GM12878 (cell line): ENCODE data around the gene MARCHF9. TPM values are rescaled to one million over a fixed set of nuclear protein-coding genes. Genes with fewer than 3 reads are reported as not detected.

Experiments used
- BCL3 ChIP-seq: IDR thresholded peaks from 2 replicates; pipeline ENCODE4 v1.6.1; 2011; ENCODE audit warnings: borderline replicate concordance, low read depth, mild to moderate bottlenecking, moderate library complexity, low read length; ENCODE audit not compliant: insufficient read depth, poor library complexity, severe bottlenecking
- BRCA1 ChIP-seq: IDR thresholded peaks from 2 replicates; pipeline ENCODE4 v1.6.1; 2011; ENCODE audit warnings: low read depth, low read length, improper control_type of control experiment
- CEBPB ChIP-seq, 2 experiments: fragments of 150-350 bp in 1 of 2; IDR thresholded peaks; 2 replicates each; pipeline ENCODE4 v1.6.1; 2012 to 2014; ENCODE audit warnings: low read depth in 2 of 2, low read length in 2 of 2, borderline replicate concordance in 1 of 2, inconsistent platforms in 1 of 2
- DPF2 ChIP-seq: fragments of 450-650 bp; IDR thresholded peaks from 2 replicates; pipeline ENCODE4 v1.6.1; 2017; ENCODE audit warnings: mild to moderate bottlenecking
- EP300 ChIP-seq, 2 experiments: fragments of 150-350 bp in 1 of 2; IDR thresholded peaks; 2 replicates each; pipeline ENCODE4 v1.6.1; 2011 to 2012; ENCODE audit warnings: low read depth in 2 of 2, low read length in 2 of 2, borderline replicate concordance in 1 of 2, improper control_type of control experiment in 1 of 2, inconsistent platforms in 1 of 2; ENCODE audit not compliant: control insufficient read depth in 1 of 2
- FOS ChIP-seq: IDR thresholded peaks from 3 replicates; pipeline ENCODE4 v1.6.1; 2011; ENCODE audit warnings: borderline replicate concordance; ENCODE audit not compliant: insufficient read length; ENCODE audit errors: extremely low read depth
- GABPA ChIP-seq: IDR thresholded peaks from 2 replicates; pipeline ENCODE4 v1.6.1; 2014; ENCODE audit warnings: antibody characterized with exemption, low read depth, mild to moderate bottlenecking, inconsistent platforms
- HDGF ChIP-seq: fragments of 450-650 bp; IDR thresholded peaks from 2 replicates; pipeline ENCODE4 v1.6.1; 2016; ENCODE audit warnings: antibody characterized with exemption
- KLF5 ChIP-seq: fragments of 450-650 bp; IDR thresholded peaks from 2 replicates; pipeline ENCODE4 v1.6.1; 2014; ENCODE audit warnings: mild to moderate bottlenecking; ENCODE audit not compliant: partially characterized antibody
- PML ChIP-seq: IDR thresholded peaks from 2 replicates; pipeline ENCODE4 v1.6.1; 2012; ENCODE audit warnings: low read length, inconsistent platforms
- POLR2A ChIP-seq: IDR thresholded peaks from 2 replicates; pipeline ENCODE4 v1.6.1; 2011; ENCODE audit warnings: low read depth, mild to moderate bottlenecking, low read length
- RB1 ChIP-seq: fragments of 450-650 bp; formaldehyde crosslinking; IDR thresholded peaks from 2 replicates; pipeline ENCODE4 v1.6.1; 2017; ENCODE audit warnings: mild to moderate bottlenecking, borderline replicate concordance
- RUNX3 ChIP-seq: IDR thresholded peaks from 2 replicates; pipeline ENCODE4 v1.6.1; 2012; ENCODE audit warnings: low read length, inconsistent platforms
- TCF7 ChIP-seq: IDR thresholded peaks from 2 replicates; pipeline ENCODE4 v1.6.1; 2014; ENCODE audit warnings: antibody characterized with exemption, borderline replicate concordance
- ZNF217 ChIP-seq: fragments of 450-650 bp; IDR thresholded peaks from 2 replicates; pipeline ENCODE4 v1.6.1; 2017; ENCODE audit warnings: antibody characterized with exemption, mild to moderate bottlenecking
- ZNF274 ChIP-seq: IDR thresholded peaks from one replicate; pipeline ENCODE4 v1.8.0; 2011; ENCODE audit not compliant: insufficient read length, insufficient read depth
- ZSCAN29 ChIP-seq: fragments of 450-650 bp; IDR thresholded peaks from 2 replicates; pipeline ENCODE4 v1.6.1; 2017; ENCODE audit warnings: mild to moderate bottlenecking, moderate library complexity
- polyA plus RNA-seq, 11 experiments: library from polyadenylated mRNA; depleted of rRNA in 4 of 11; unstranded in 6 of 11; stranded (reverse) in 5 of 11; fragments of >200 nt; fragmentation: Nextera tagmentation in 4 of 11; fragmentation: Illumina TruSeq in 1 of 11; extraction: Ambion mirVana in 4 of 11; extraction: Trizol in 1 of 11; gene quantifications; 1 replicate in 1 of 11; 2 replicates in 10 of 11; pipeline versions ENCODE4 v1.2.1 to v1.2.3, GENCODE V29; 2011 to 2016; ENCODE audit warnings: inconsistent platforms in 2 of 11, missing spikeins in 2 of 11, low read depth in 1 of 11
- total RNA-seq, 4 experiments: library from RNA; depleted of rRNA in 3 of 4; stranded (reverse); fragments of >200 nt in 3 of 4; fragmentation: Illumina TruSeq in 1 of 4; extraction: Trizol in 1 of 4; gene quantifications; 2 replicates each; pipeline versions ENCODE4 v1.2.1 to v1.2.3, GENCODE V29; 2013 to 2021
- TF ChIP-seq, protein P1 (sequence below): fragments of 450-650 bp; formaldehyde crosslinking; IDR thresholded peaks from 2 replicates; pipeline ENCODE4 v1.4.0; 2022; ENCODE audit warnings: mild to moderate bottlenecking, moderate library complexity
- TF ChIP-seq, protein P2 (sequence below): fragments of 450-650 bp; conservative IDR thresholded peaks from 2 replicates; pipeline ENCODE4 v1.6.1; 2017; ENCODE audit warnings: mild to moderate bottlenecking, moderate library complexity
- TF ChIP-seq, protein P3 (sequence below): fragments of 450-650 bp; IDR thresholded peaks from 2 replicates; pipeline ENCODE4 v1.6.1; 2017; ENCODE audit warnings: antibody characterized with exemption, mild to moderate bottlenecking, moderate library complexity
- TF ChIP-seq, protein P4 (sequence below): IDR thresholded peaks from 2 replicates; pipeline ENCODE4 v1.6.1; 2012; ENCODE audit warnings: low read depth, low read length, improper control_type of control experiment

The MARCHF9 gene
- total and polyA plus RNA-seq, 10 of the 15 experiments (the other 5 are each of a cell fraction or from before 2014, with no cell fraction given) = 2.4 to 29.3 (median 13.0) TPM

DNA sequence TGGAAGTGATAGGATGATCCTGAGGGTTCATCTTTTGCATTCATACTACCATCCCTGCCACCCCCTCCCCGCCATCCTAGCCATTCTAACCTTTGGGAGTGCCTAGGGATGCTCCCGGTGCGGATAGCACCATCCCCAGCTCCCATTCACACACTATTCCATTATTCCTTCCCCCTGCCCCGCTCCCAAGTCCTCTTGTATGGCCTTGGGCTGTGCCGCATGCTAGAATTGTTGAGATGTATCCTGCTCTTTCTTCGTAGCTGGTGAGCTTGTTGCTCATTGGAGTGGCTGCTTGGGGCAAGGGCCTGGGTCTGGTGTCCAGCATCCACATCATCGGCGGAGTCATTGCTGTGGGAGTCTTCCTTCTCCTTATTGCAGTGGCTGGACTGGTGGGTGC is 9.4 kb upstream of the MARCHF9 start (continued):
- TF ChIP-seq, protein P1, sequence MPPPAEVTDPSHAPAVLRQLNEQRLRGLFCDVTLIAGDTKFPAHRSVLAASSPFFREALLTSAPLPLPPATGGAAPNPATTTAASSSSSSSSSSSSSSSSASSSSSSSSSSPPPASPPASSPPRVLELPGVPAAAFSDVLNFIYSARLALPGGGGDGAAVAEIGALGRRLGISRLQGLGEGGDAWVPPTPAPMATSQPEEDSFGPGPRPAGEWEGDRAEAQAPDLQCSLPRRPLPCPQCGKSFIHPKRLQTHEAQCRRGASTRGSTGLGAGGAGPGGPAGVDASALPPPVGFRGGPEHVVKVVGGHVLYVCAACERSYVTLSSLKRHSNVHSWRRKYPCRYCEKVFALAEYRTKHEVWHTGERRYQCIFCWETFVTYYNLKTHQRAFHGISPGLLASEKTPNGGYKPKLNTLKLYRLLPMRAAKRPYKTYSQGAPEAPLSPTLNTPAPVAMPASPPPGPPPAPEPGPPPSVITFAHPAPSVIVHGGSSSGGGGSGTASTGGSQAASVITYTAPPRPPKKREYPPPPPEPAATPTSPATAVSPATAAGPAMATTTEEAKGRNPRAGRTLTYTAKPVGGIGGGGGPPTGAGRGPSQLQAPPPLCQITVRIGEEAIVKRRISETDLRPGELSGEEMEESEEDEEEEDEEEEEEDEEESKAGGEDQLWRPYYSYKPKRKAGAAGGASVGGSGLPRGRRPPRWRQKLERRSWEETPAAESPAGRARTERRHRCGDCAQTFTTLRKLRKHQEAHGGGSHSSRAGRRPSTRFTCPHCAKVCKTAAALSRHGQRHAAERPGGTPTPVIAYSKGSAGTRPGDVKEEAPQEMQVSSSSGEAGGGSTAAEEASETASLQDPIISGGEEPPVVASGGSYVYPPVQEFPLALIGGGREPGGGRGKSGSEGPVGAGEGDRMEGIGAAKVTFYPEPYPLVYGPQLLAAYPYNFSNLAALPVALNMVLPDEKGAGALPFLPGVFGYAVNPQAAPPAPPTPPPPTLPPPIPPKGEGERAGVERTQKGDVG (CRISPR knock-in tag) = no peak
- TF ChIP-seq ZSCAN29 (no peak), POLR2A (peak; percentile 41; the same call in 1 of the 2 replicates), PML (peak; percentile 62; the same call in 1 of the 2 replicates), KLF5 (no peak), ZNF274 (no peak), DPF2 (no peak), TCF7 (no peak), BCL3 (peak; percentile 21), BRCA1 (no peak), CEBPB (IDR thresholded peaks at IDR 0.05; ENCODE audit: borderline replicate concordance in 1 of 2, low read depth in 2 of 2, low read length in 2 of 2) (no peak), HDGF (no peak), FOS (no peak), RUNX3 (no peak), ZNF217 (no peak), GABPA (no peak), RB1 (no peak), EP300 (IDR thresholded peaks at IDR 0.05; ENCODE audit: borderline replicate concordance in 1 of 2, control insufficient read depth in 1 of 2, low read depth in 2 of 2, low read length in 2 of 2) (no peak)
- TF ChIP-seq, protein P2, sequence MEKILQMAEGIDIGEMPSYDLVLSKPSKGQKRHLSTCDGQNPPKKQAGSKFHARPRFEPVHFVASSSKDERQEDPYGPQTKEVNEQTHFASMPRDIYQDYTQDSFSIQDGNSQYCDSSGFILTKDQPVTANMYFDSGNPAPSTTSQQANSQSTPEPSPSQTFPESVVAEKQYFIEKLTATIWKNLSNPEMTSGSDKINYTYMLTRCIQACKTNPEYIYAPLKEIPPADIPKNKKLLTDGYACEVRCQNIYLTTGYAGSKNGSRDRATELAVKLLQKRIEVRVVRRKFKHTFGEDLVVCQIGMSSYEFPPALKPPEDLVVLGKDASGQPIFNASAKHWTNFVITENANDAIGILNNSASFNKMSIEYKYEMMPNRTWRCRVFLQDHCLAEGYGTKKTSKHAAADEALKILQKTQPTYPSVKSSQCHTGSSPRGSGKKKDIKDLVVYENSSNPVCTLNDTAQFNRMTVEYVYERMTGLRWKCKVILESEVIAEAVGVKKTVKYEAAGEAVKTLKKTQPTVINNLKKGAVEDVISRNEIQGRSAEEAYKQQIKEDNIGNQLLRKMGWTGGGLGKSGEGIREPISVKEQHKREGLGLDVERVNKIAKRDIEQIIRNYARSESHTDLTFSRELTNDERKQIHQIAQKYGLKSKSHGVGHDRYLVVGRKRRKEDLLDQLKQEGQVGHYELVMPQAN = no peak
- TF ChIP-seq, protein P3, sequence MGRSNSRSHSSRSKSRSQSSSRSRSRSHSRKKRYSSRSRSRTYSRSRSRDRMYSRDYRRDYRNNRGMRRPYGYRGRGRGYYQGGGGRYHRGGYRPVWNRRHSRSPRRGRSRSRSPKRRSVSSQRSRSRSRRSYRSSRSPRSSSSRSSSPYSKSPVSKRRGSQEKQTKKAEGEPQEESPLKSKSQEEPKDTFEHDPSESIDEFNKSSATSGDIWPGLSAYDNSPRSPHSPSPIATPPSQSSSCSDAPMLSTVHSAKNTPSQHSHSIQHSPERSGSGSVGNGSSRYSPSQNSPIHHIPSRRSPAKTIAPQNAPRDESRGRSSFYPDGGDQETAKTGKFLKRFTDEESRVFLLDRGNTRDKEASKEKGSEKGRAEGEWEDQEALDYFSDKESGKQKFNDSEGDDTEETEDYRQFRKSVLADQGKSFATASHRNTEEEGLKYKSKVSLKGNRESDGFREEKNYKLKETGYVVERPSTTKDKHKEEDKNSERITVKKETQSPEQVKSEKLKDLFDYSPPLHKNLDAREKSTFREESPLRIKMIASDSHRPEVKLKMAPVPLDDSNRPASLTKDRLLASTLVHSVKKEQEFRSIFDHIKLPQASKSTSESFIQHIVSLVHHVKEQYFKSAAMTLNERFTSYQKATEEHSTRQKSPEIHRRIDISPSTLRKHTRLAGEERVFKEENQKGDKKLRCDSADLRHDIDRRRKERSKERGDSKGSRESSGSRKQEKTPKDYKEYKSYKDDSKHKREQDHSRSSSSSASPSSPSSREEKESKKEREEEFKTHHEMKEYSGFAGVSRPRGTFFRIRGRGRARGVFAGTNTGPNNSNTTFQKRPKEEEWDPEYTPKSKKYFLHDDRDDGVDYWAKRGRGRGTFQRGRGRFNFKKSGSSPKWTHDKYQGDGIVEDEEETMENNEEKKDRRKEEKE = no peak
- TF ChIP-seq, protein P4, sequence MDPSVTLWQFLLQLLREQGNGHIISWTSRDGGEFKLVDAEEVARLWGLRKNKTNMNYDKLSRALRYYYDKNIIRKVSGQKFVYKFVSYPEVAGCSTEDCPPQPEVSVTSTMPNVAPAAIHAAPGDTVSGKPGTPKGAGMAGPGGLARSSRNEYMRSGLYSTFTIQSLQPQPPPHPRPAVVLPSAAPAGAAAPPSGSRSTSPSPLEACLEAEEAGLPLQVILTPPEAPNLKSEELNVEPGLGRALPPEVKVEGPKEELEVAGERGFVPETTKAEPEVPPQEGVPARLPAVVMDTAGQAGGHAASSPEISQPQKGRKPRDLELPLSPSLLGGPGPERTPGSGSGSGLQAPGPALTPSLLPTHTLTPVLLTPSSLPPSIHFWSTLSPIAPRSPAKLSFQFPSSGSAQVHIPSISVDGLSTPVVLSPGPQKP = no peak
- TF ChIP-seq, all 136 proteins: peak for 8
